Measurements from ENCODE around the gene DOCK1.

The DOCK1 gene

GRCh38 chr10:127353544-127353943 is 448.3 kb downstream of the DOCK1 start:
- Mint-ChIP-seq H3K4me1 (peaks cover 44% of the 10 kb centered on the region), H3K27ac (no peak overlapping the region), H3K9me3 (no peaks in the 10 kb centered on the region), H3K36me3 (ENCODE audit: low read depth) (peaks cover 10% of the 10 kb centered on the region), H3K4me3 (no peak overlapping the region), H3K27me3 (ENCODE audit: low read depth, poor library complexity) (peaks cover 12% of the 10 kb centered on the region)
- TF ChIP-seq CTCF (IDR thresholded peaks at IDR 0.05): no peak
- no peak for DNase-seq

GRCh38 chr10:127354255-127354654 is 449.0 kb downstream of the DOCK1 start:
- no peak for DNase-seq
- no peak overlapping the region for H3K27ac Mint-ChIP-seq
- TF ChIP-seq CTCF (IDR thresholded peaks at IDR 0.05): no peak
- H3K4me3 Mint-ChIP-seq: no peak overlapping the region
- H3K36me3 Mint-ChIP-seq (ENCODE audit: low read depth): peaks cover 10% of the 10 kb centered on the region
- H3K4me1 Mint-ChIP-seq: peaks cover 49% of the 10 kb centered on the region
- H3K9me3 Mint-ChIP-seq: no peaks in the 10 kb centered on the region
- peaks cover 12% of the 10 kb centered on the region for H3K27me3 Mint-ChIP-seq (ENCODE audit: low read depth, poor library complexity)

- DNase-seq: no peak
- no peak overlapping the region for H3K4me3 Mint-ChIP-seq
- no peaks in the 10 kb centered on the region for H3K9me3 Mint-ChIP-seq
- H3K27me3 Mint-ChIP-seq (ENCODE audit: low read depth, poor library complexity): peaks cover 12% of the 10 kb centered on the region
- H3K36me3 Mint-ChIP-seq (ENCODE audit: low read depth): peaks cover 10% of the 10 kb centered on the region
- no peak overlapping the region for H3K27ac Mint-ChIP-seq
- peak; percentile 26 for TF ChIP-seq CTCF (IDR thresholded peaks at IDR 0.05)
- H3K4me1 Mint-ChIP-seq: peaks cover 48% of the 10 kb centered on the region
Observed at GRCh38 chr10:127354992-127355391, 449.8 kb downstream of the DOCK1 start.

GRCh38 chr10:127356360-127356759 is 451.1 kb downstream of the DOCK1 start:
- Mint-ChIP-seq H3K4me1 (peaks cover 44% of the 10 kb centered on the region), H3K27me3 (ENCODE audit: low read depth, poor library complexity) (peaks cover 11% of the 10 kb centered on the region), H3K4me3 (no peak overlapping the region), H3K36me3 (ENCODE audit: low read depth) (peaks cover 10% of the 10 kb centered on the region), H3K27ac (no peak overlapping the region), H3K9me3 (no peaks in the 10 kb centered on the region)
- TF ChIP-seq CTCF (IDR thresholded peaks at IDR 0.05): no peak
- no peak for DNase-seq

GRCh38 chr10:127357265-127357664 is 452.0 kb downstream of the DOCK1 start:
- no peak for TF ChIP-seq CTCF (IDR thresholded peaks at IDR 0.05)
- no peak overlapping the region for H3K27ac Mint-ChIP-seq

GRCh38 chr10:127358337-127358736 is 453.1 kb downstream of the DOCK1 start:
- peaks cover 17% of the 10 kb centered on the region for H3K36me3 Mint-ChIP-seq (ENCODE audit: low read depth)
- peaks cover 11% of the 10 kb centered on the region for H3K27me3 Mint-ChIP-seq (ENCODE audit: low read depth, poor library complexity)
- no peak for TF ChIP-seq CTCF (IDR thresholded peaks at IDR 0.05)
- H3K27ac Mint-ChIP-seq: peak overlapping the region; percentile 92
- H3K4me3 Mint-ChIP-seq: no peak overlapping the region
- no peak for DNase-seq
- H3K9me3 Mint-ChIP-seq: no peaks in the 10 kb centered on the region
- H3K4me1 Mint-ChIP-seq: peaks cover 40% of the 10 kb centered on the region

More at GRCh38 chr10:127357265-127357664, 452.0 kb downstream of the DOCK1 start:
- Mint-ChIP-seq H3K9me3 (no peaks in the 10 kb centered on the region), H3K4me1 (peaks cover 41% of the 10 kb centered on the region), H3K4me3 (no peak overlapping the region), H3K36me3 (ENCODE audit: low read depth) (peaks cover 10% of the 10 kb centered on the region), H3K27me3 (ENCODE audit: low read depth, poor library complexity) (peaks cover 10% of the 10 kb centered on the region)
- DNase-seq: no peak

Data from nephron progenitor cell (in vitro differentiated cells).